GM12878 (cell line): ENCODE measurements around the gene FGL2. TPM values are rescaled to one million over a fixed set of nuclear protein-coding genes. Genes with fewer than 3 reads are reported as not detected.
"Not testable (repeated sequence)": the region's sequence is repeated elsewhere in the genome, so short reads cannot be mapped to it uniquely, and the experiment has no call there.

Experiments used
- ATAC-seq: fragments of 200-7000 bp; cut with Tn5 transposase; 3 replicates; pipeline ENCODE4 v1.9.1; 2020; ENCODE audit warnings: mild to moderate bottlenecking, moderate library complexity
- BruUV-seq: library from RNA; stranded (reverse); fragments of 400-500 nt; replicated peaks from 2 replicates; lab custom pipeline; 2021; lab: Mats Ljungman, UMichigan
- CTCF ChIA-PET: fragments of 300-600 bp; sonication (Branson Sonifier 250); formaldehyde crosslinking; extraction: SDS; loops from one replicate; lab custom pipeline; 2021; ENCODE audit warnings: inconsistent platforms; lab: Yijun Ruan, JAX
- POLR2A ChIA-PET: fragments of 350-600 bp; formaldehyde crosslinking; extraction: SDS; loops from one replicate; lab custom pipeline; 2021; ENCODE audit warnings: inconsistent platforms; lab: Charles Lee
- RAD21 ChIA-PET: fragments of 300-600 bp; sonication (Branson Sonifier 250); formaldehyde crosslinking; loops from one replicate; lab custom pipeline; 2023; ENCODE audit warnings: antibody characterized with exemption; ENCODE audit not compliant: unreplicated experiment; lab: Charles Lee
- SMC1A ChIA-PET: fragments of 300-600 bp; sonication (Branson Sonifier 250); formaldehyde crosslinking; loops from one replicate; lab custom pipeline; 2023; ENCODE audit not compliant: unreplicated experiment, uncharacterized antibody; lab: Charles Lee
- DNase-seq: peaks from one replicate; pipeline ENCODE4 v3.0.0-alpha.2; 2011; ENCODE audit warnings: low read depth, low spot score
- FAIRE-seq: peaks from 3 replicates; lab custom pipeline; 2011; peaks lifted over from hg19 to GRCh38; lab: Jason Lieb, UNC
- H2AFZ ChIP-seq: 2 replicates; pipeline ENCODE4 v1.6.0; 2011; ENCODE audit warnings: low read depth, low read length, control low read depth; ENCODE audit not compliant: control insufficient read depth
- H3K27ac ChIP-seq: 2 replicates; pipeline ENCODE4 v1.5.1; 2011; ENCODE audit warnings: control low read depth; ENCODE audit not compliant: control insufficient read depth, insufficient read depth
- H3K27me3 ChIP-seq, 2 experiments: replicated peaks in 1 of 2; 2 replicates each; pipeline versions ENCODE4 v1.6.0 to v1.6.1; 2011; ENCODE audit warnings: low read length in 1 of 2; ENCODE audit not compliant: control insufficient read depth in 2 of 2, insufficient read depth in 2 of 2
- H3K36me3 ChIP-seq, 2 experiments: 2 replicates each; pipeline ENCODE4 v1.5.1; 2011; ENCODE audit warnings: low read length in 1 of 2; ENCODE audit not compliant: control insufficient read depth in 2 of 2, insufficient read depth in 2 of 2
- H3K4me1 ChIP-seq: 2 replicates; pipeline ENCODE4 v1.6.1; 2011; ENCODE audit warnings: mild to moderate bottlenecking, low read length, moderate library complexity, mixed read lengths; ENCODE audit not compliant: control insufficient read depth, insufficient read depth
- H3K4me2 ChIP-seq: 2 replicates; pipeline ENCODE4 v1.6.0; 2011; ENCODE audit warnings: control low read depth; ENCODE audit not compliant: control insufficient read depth, insufficient read depth
- H3K4me3 ChIP-seq: fragments of 200-600 bp; sonication (generic); 2 replicates; pipeline ENCODE4 v1.5.1; 2016
- H3K79me2 ChIP-seq: 2 replicates; pipeline ENCODE4 v1.6.0; 2011; ENCODE audit warnings: low read length; ENCODE audit not compliant: control insufficient read depth, insufficient read depth
- H3K9ac ChIP-seq: 2 replicates; pipeline ENCODE4 v1.8.0; 2011; ENCODE audit warnings: low read length, control low read depth, mixed read lengths; ENCODE audit not compliant: control insufficient read depth, insufficient read depth
- H3K9me3 ChIP-seq: replicated peaks from 3 replicates; pipeline ENCODE4 v1.5.1; 2011; ENCODE audit warnings: mild to moderate bottlenecking, low read length; ENCODE audit not compliant: control insufficient read depth, insufficient read depth
- H4K20me1 ChIP-seq: 2 replicates; pipeline ENCODE4 v1.6.0; 2011; ENCODE audit not compliant: control insufficient read depth, insufficient read depth
- BHLHE40 ChIP-seq, 2 experiments: fragments of 450-650 bp in 1 of 2; IDR thresholded peaks; 2 replicates each; pipeline ENCODE4 v1.6.1; 2011 to 2017; ENCODE audit warnings: low read depth in 2 of 2, borderline replicate concordance in 1 of 2, improper control_type of control experiment in 1 of 2, low read length in 1 of 2, mild to moderate bottlenecking in 1 of 2
- IKZF2 ChIP-seq, 2 experiments: fragments of 450-650 bp; IDR thresholded peaks; 2 replicates each; pipeline ENCODE4 v1.6.1; 2017; ENCODE audit warnings: mild to moderate bottlenecking in 2 of 2, moderate library complexity in 2 of 2
- NRF1 ChIP-seq: conservative IDR thresholded peaks from 2 replicates; pipeline ENCODE4 v1.6.1; 2011; ENCODE audit warnings: mild to moderate bottlenecking, low read depth, low read length, improper control_type of control experiment
- RAD21 ChIP-seq: IDR thresholded peaks from 2 replicates; pipeline ENCODE4 v1.6.1; 2011; ENCODE audit warnings: mild to moderate bottlenecking, low read depth, low read length, moderate library complexity; ENCODE audit not compliant: insufficient read depth
- SMAD1 ChIP-seq: fragments of 450-650 bp; IDR thresholded peaks from 2 replicates; pipeline ENCODE4 v1.6.1; 2018; ENCODE audit warnings: mild to moderate bottlenecking, low read depth; ENCODE audit not compliant: partially characterized antibody
- WGBS: methylation state at CpG from one replicate; pipeline ENCODE4 v1.1.6; 2016; ENCODE audit warnings: low lambda C conversion rate; ENCODE audit not compliant: insufficient replicate concordance, insufficient coverage; ENCODE audit errors: missing lambda C conversion rate; 5-methylcytosine and 5-hydroxymethylcytosine counted together
- in situ Hi-C: fragments of 300-500 bp; cut with MboI; formaldehyde crosslinking; loops from 9 replicates; pipeline ENCODE4 v1.14.3; 2018; ENCODE audit warnings: mixed read lengths
- intact Hi-C: fragments of 100-400 bp; cut with micrococcal nuclease; formaldehyde crosslinking; loops from one replicate; pipeline ENCODE4 v1.14.2; 2022; ENCODE audit not compliant: unreplicated experiment
- polyA plus RNA-seq, 11 experiments: library from polyadenylated mRNA; depleted of rRNA in 4 of 11; unstranded in 6 of 11; stranded (reverse) in 5 of 11; fragments of >200 nt; fragmentation: Nextera tagmentation in 4 of 11; fragmentation: Illumina TruSeq in 1 of 11; extraction: Ambion mirVana in 4 of 11; extraction: Trizol in 1 of 11; gene quantifications; 1 replicate in 1 of 11; 2 replicates in 10 of 11; pipeline versions ENCODE4 v1.2.1 to v1.2.3, GENCODE V29; 2011 to 2016; ENCODE audit warnings: inconsistent platforms in 2 of 11, missing spikeins in 2 of 11, low read depth in 1 of 11
- total RNA-seq, 4 experiments: library from RNA; depleted of rRNA in 3 of 4; stranded (reverse); fragments of >200 nt in 3 of 4; fragmentation: Illumina TruSeq in 1 of 4; extraction: Trizol in 1 of 4; gene quantifications; 2 replicates each; pipeline versions ENCODE4 v1.2.1 to v1.2.3, GENCODE V29; 2013 to 2021

FGL2 gene
- total and polyA plus RNA-seq, 10 of the 15 experiments (the other 5 are each of a cell fraction or from before 2014, with no cell fraction given): 0.04 to 3.2 (median 1.5) TPM

- Histone ChIP-seq H2AFZ (no peak overlapping the region), H3K4me3 (no peak overlapping the region), H3K79me2 (no peaks in the 10 kb centered on the region), H4K20me1 (no peaks in the 10 kb centered on the region), H3K9me3 (no peaks in the 10 kb centered on the region), H3K9ac (no peak overlapping the region), H3K4me1 (no peaks in the 10 kb centered on the region), H3K36me3 (no peaks in the 10 kb centered on the region), H3K27ac (no peak overlapping the region), H3K4me2 (no peak overlapping the region), H3K27me3 (no peaks in the 10 kb centered on the region)
- ChIA-PET POLR2A (no interaction called here), RAD21 (no interaction called here), SMC1A (interaction anchor here (1.2 kb wide), 1 partner anchor 11 kb away, joined by 3 read pairs; no protein-coding TSS in a partner anchor), CTCF (interaction anchor here (0.9 kb wide), 1 partner anchor 11 kb away, joined by 3 read pairs; no protein-coding TSS in a partner anchor)
- ATAC-seq (no peak), DNase-seq (no peak), FAIRE-seq (no peak)
- TF ChIP-seq BHLHE40 (IDR thresholded peaks at IDR 0.05; ENCODE audit: borderline replicate concordance in 1 of 2, low read depth in 2 of 2, low read length in 1 of 2): no peak
- no peak for TF ChIP-seq IKZF2 (IDR thresholded peaks at IDR 0.05)
- TF ChIP-seq SMAD1: no peak
- TF ChIP-seq RAD21: no peak
- no peak for TF ChIP-seq NRF1
- in situ Hi-C loops (no loop called here), intact Hi-C loops (no loop called here)
- WGBS: 99% methylated on average over 4 of the region's 4 CpGs
- no TSS peak for BruUV-seq
These were observed 18.5 kb downstream of the FGL2 start for GRCh38 chr7:77181015-77181595.

GRCh38 chr7:77178024-77178423 is 21.6 kb downstream of the FGL2 start:
- H3K9me3 ChIP-seq, CTCF ChIA-PET, DNase-seq, H4K20me1 ChIP-seq, RAD21 ChIA-PET, H3K4me2 ChIP-seq, H3K79me2 ChIP-seq, BruUV-seq, H3K4me3 ChIP-seq, H3K9ac ChIP-seq, H3K27ac ChIP-seq, H3K27me3 ChIP-seq, FAIRE-seq, H3K36me3 ChIP-seq, ATAC-seq, POLR2A ChIA-PET, intact Hi-C loops, in situ Hi-C loops, H3K4me1 ChIP-seq, H2AFZ ChIP-seq, SMC1A ChIA-PET: not testable (repeated sequence)

- RAD21 ChIA-PET, ATAC-seq, BruUV-seq, H3K9ac ChIP-seq, H3K36me3 ChIP-seq, H3K4me3 ChIP-seq, FAIRE-seq, H4K20me1 ChIP-seq, H3K79me2 ChIP-seq, in situ Hi-C loops, H2AFZ ChIP-seq, H3K27me3 ChIP-seq, intact Hi-C loops, H3K9me3 ChIP-seq, H3K4me1 ChIP-seq, CTCF ChIA-PET, H3K27ac ChIP-seq, POLR2A ChIA-PET, DNase-seq, H3K4me2 ChIP-seq: not testable (repeated sequence)
- WGBS: 97% methylated on average over 9 of the region's 9 CpGs
- SMC1A ChIA-PET: interaction anchor here (0.7 kb wide), 1 partner anchor 70 kb away, joined by 3 read pairs; no protein-coding TSS in a partner anchor
These were observed 22.2 kb downstream of the FGL2 start for GRCh38 chr7:77177321-77177904.
